HTERT RPE-1 (cell line): Measurements from ENCODE around the gene STUM.

Experiments used
- in situ Hi-C: fragments of 300-500 bp; cut with MboI; formaldehyde crosslinking; loops from 4 replicates; pipeline ENCODE4 v1.14.3; 2020; ENCODE audit warnings: low sequenced_read_pairs

Gene STUM

DNA sequence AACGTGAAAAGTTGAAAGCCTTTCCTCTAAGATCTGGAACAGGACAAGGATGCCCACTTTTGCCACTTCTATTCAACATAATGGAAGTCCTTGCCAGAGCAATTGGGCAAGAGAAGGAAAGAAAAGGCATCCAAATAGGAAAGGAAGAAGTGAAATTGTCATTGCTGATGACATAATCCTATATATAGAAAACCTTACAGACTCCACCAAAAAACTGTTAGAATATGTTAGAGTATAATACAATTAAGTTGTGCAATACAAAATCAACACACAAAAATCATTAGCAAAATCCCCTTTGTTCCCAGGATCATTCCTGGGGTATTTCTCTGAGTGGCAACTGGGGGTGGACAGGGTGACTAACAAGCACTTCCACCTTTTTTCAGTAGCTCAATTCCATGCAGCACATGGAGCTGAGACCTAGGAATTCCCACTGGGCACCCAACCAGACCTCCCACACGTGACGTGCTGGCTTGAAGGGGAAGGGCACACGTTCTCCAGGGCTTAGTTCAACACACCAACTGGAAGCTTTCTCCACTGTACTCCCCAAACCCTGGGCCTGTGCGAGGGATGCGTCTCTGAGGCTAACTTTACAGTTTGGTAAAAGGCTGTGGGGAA, 9.6 kb downstream of the STUM start:
- in situ Hi-C loops = no loop called here

GRCh38 chr1:226560243-226560642, 11.7 kb downstream of the STUM start:
- in situ Hi-C loops = no loop called here

GRCh38 chr1:226562989-226563388, 14.4 kb downstream of the STUM start:
- in situ Hi-C loops = no loop called here

GRCh38 chr1:226563666-226564065, 15.1 kb downstream of the STUM start:
- in situ Hi-C loops = no loop called here

DNA sequence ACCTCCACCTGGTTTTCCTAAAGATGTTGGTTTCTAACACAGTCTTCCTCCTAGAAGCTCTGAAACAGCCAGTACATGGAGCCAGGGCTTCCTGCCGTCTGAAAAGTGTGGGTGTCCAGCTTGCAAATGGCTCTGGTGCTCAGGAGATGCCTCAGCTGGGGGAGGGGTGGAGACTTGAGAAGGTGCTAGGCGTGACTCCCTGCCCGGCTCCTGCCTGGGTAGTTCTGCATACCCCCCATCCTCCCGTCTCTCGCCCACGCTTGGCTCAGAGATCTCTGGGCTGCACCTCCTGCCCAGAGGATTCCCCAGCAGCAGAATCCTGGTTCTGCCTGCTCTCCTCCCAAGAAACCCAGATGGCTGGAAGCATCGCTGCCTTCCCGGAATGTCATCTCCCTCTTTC, 16.9 kb downstream of the STUM start:
- in situ Hi-C loops = no loop called here

DNA sequence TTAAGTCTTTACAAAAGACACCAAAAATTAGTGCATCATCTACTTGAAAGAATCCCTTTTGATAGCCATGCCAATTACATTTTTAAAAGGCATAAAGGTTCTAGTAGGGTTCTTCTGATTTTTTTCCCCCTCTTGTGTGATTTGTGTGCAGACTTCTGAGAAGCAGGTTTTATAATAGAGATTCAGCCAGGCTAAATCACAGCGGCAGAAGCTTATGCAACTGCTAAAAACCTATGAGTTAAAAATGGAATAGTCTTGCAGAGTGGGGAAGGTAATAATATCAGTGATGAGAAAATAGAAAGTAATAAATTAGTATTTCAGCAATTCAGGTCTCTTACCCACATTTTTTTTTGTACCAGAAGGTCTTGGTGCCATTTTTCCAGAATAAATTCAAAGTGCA, 17.7 kb downstream of the STUM start:
- in situ Hi-C loops = no loop called here

GRCh38 chr1:226566760-226567159, 18.2 kb downstream of the STUM start:
- in situ Hi-C loops = no loop called here

- in situ Hi-C loops = no loop called here
Observed at GRCh38 chr1:226568077-226568831, 19.7 kb downstream of the STUM start.

GRCh38 chr1:226568975-226569741, 20.6 kb downstream of the STUM start:
- in situ Hi-C loops = no loop called here

DNA sequence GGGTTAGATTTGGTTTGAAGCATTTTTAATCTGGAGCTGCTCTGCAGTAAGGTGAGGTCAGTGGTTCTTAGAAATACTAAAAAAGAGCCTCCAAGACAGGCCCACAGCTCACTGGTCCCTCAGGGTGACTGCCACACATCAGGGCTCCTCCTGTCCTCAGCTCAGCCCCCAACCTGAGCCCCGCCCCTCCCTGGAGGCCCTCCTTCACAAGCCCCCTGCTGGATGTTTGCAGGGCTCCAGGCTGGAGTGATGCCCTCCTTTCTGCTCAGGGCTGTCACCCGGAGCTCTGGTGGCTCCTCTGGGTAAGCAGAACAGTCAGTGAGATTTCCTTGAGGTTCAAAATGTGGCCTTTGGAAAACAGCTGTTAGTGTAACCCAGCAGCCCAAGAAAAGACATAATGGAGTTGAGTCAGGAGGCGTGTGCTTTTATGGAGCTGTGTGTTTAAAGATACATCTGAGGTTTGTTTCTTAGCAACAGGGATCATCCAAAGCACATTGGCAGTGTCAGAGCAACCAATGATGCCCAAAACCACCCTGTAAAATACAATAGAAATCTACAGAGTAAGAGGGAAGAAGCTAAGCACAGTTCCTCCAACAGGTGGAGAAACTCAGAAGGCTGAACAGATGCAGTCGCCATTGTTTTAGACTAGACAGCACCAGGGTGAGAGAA, 21.4 kb downstream of the STUM start:
- in situ Hi-C loops = no loop called here

DNA sequence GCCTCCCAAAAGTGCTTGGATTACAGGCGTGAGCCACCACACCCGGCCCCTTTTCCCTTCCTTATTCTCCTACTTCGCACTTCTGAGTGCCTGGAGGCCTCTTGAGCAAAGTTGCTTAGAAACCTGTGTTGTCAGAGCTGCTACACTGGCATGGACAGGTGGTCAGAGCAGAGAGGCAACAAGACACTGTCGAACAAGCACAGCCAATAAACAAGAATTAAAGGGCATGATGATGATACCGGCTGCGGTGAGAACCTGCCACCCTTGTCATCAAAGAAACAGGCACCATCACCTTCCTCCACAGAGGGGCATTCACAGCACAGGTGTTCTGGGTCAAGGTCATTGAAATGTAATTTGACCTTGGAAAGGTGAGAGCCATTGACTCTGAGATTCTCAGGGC, 23.3 kb downstream of the STUM start:
- in situ Hi-C loops = no loop called here

DNA sequence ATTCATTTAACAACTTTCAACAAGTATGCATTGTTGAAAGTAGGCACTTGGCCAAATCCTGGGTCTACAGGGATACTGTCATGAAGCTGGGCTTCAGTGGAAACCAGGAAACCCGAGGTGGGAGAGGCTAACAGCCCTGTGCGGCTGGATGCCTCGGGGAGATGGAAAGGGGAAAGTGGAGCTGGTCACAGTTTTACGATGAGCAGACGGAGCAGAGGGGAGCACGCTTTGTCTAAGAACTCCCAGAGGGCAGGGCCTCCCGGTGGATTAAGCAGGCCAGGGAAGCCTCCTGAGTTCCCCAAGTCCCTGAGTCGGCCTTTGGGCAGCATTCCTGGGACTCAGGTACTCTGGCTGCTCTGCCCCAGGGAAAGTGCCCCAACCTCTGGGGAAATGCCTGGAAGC, 23.8 kb downstream of the STUM start:
- in situ Hi-C loops = no loop called here

DNA sequence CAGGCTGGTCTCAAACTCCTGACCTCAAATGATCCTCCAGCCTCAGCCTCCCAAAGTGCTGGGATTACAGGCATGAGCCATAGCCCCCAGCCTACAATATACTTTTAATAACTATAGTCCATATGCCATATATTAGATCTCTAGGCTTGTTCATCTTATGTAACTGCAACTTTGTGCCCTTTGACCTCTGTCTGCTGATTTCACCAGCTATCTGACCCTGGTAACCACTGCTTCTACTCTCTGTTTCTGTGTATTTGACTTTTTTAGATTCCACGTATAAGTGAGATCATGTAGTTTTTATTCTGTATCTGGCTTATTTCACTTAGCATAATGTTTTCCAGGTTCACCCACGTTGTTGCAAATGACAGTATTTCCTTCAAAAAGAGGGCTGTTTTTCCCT, 25.5 kb downstream of the STUM start:
- in situ Hi-C loops = no loop called here

DNA sequence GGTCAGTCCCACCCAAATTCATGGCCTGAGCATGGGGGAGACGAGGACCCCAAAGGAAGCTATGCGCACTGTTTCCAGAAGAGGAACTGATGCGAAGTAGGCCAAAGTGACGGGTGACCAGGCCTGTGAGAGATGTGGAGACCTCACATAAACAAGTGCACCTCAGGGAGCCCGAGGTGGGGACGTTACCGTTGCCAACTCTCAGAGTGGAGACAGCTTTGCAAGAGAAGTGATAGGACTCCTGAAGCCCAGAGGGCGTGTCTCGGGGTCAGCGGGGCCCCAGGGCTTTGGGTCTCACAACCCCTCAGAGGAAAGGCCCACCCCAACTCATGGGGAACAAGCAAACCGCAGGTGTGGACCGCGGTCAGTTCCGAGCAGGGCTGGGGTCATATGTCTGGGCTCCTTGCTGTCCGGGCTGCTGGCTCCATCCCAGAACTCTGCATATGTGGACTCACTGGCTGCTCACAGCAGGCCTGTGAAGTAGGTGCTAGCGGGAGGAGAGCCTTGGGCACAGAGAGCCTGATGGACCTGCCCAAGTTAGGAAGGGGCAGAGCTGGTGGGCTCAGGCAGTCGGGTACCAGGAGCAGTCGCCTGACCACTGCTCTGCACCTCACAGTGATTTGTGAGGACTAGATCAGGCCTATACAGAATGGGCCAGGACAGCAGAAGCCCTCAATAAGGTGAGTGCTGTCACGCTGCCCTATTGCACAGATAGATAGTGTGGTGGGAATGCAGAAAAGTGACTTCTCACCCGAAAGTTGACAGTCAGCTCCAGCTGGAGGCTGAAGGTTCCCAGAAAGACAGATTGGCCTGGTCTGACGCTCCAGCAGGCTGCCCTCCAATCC, 26.2 kb downstream of the STUM start:
- in situ Hi-C loops = no loop called here

GRCh38 chr1:226575436-226575720, 26.8 kb downstream of the STUM start:
- in situ Hi-C loops = no loop called here

GRCh38 chr1:226575739-226576378, 27.3 kb downstream of the STUM start:
- in situ Hi-C loops = no loop called here

- in situ Hi-C loops = no loop called here
Observed at GRCh38 chr1:226576601-226577000, 28.0 kb downstream of the STUM start.

- in situ Hi-C loops = no loop called here
Observed at GRCh38 chr1:226577401-226578180, 29.0 kb downstream of the STUM start.

DNA sequence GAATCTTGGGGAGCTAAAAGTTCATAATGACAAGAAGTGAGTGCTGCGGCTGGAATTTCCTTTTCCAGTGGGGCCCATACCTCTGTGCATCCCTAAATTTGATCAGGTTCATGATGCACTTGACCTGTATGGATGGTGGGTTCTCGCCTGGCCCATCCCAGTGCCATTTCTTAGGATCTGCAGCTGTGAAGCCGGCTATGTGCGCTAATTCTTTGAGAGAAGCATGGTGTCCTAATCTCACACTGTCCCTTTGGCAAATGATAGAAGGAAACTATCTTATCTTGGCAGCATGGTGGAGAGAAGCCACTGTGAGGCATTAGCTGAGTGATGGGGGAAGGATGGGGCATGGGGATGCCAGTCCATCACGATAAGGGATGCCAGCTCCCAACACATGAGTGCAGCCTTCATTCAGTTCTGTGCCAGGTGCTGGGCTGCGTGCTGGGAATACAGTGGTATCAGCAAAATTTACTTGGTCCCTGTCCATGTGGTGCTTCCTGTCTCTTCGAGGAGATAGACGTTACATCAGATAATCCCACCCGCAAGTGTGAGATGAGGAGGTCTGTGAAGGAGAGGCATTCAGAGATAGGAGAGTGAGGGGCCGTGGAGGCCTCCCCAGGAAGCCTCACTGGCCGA, 30.5 kb downstream of the STUM start:
- in situ Hi-C loops = no loop called here
